H1 (cell line): Measurements from ENCODE around the gene ZC3H6. TPM values are rescaled to one million over a fixed set of nuclear protein-coding genes. Genes with fewer than 3 reads are reported as not detected.

Experiments used
- CTCF ChIA-PET: fragments of 300-600 bp; sonication (Branson Sonifier 250); formaldehyde crosslinking; loops from one replicate; lab custom pipeline; 2021; ENCODE audit not compliant: partially characterized antibody; lab: Charles Lee
- POLR2A ChIA-PET: fragments of 300-600 bp; sonication (Branson Sonifier 250); formaldehyde crosslinking; loops from one replicate; lab custom pipeline; 2021; ENCODE audit warnings: inconsistent platforms; ENCODE audit not compliant: partially characterized antibody; lab: Charles Lee
- DNase-seq, 2 experiments: peaks; one replicate each; pipeline versions ENCODE4 v3.0.0 to v3.0.0-alpha.2; 2010 to 2022; ENCODE audit warnings: low spot score in 2 of 2, low read depth in 1 of 2, mixed read lengths in 1 of 2
- FAIRE-seq: peaks from 2 replicates; lab custom pipeline; 2011; peaks lifted over from hg19 to GRCh38; lab: Jason Lieb, UNC
- H2AFZ ChIP-seq: 2 replicates; pipeline ENCODE4 v1.8.1; 2012; ENCODE audit warnings: low read length, inconsistent platforms
- H2AK5ac ChIP-seq: 2 replicates; pipeline ENCODE4 v1.6.1; 2013; ENCODE audit warnings: low read depth, low read length
- H2BK120ac ChIP-seq: replicated peaks from 2 replicates; pipeline ENCODE3; 2013; ENCODE audit warnings: low read depth, low read length, inconsistent platforms
- H2BK12ac ChIP-seq: 2 replicates; pipeline ENCODE4 v1.6.1; 2013; ENCODE audit warnings: low read depth, low read length
- H2BK15ac ChIP-seq: 2 replicates; pipeline ENCODE4 v1.6.1; 2013; ENCODE audit warnings: low read length
- H2BK20ac ChIP-seq: 2 replicates; pipeline ENCODE4 v1.6.1; 2013; ENCODE audit warnings: low read length
- H2BK5ac ChIP-seq: 2 replicates; pipeline ENCODE4 v1.6.1; 2013; ENCODE audit warnings: low read depth, low read length
- H3K14ac ChIP-seq: 2 replicates; pipeline ENCODE4 v1.6.1; 2013; ENCODE audit warnings: inconsistent platforms; ENCODE audit not compliant: insufficient read length
- H3K18ac ChIP-seq: 2 replicates; pipeline ENCODE4 v1.6.1; 2013; ENCODE audit warnings: low read length; ENCODE audit errors: extremely low read depth
- H3K23ac ChIP-seq: 2 replicates; pipeline ENCODE4 v1.6.1; 2013; ENCODE audit warnings: inconsistent platforms; ENCODE audit not compliant: insufficient read length
- H3K23me2 ChIP-seq: 2 replicates; pipeline ENCODE4 v1.6.1; 2013; ENCODE audit warnings: low read depth, low read length
- H3K27ac ChIP-seq: 2 replicates; pipeline ENCODE4 v1.6.1; 2011; ENCODE audit warnings: low read depth, low read length, inconsistent platforms
- H3K27me3 ChIP-seq, 4 experiments: replicated peaks in 1 of 4; 1 replicate in 1 of 4; 2 replicates in 3 of 4; pipeline versions ENCODE4 v1.6.1 to v1.8.1; 2011 to 2013; ENCODE audit warnings: low read length in 3 of 4, mild to moderate bottlenecking in 3 of 4, inconsistent platforms in 2 of 4, mixed read lengths in 2 of 4, moderate library complexity in 1 of 4; ENCODE audit not compliant: control insufficient read depth in 3 of 4, insufficient read depth in 3 of 4; ENCODE audit errors: extremely low read depth in 1 of 4
- H3K36me3 ChIP-seq, 4 experiments: 2 replicates each; pipeline versions ENCODE4 v1.6.1 to v1.8.1; 2011 to 2013; ENCODE audit warnings: mild to moderate bottlenecking in 4 of 4, low read length in 3 of 4, moderate library complexity in 2 of 4, control low read depth in 1 of 4, inconsistent platforms in 1 of 4; ENCODE audit not compliant: insufficient read depth in 4 of 4, control insufficient read depth in 2 of 4
- H3K4ac ChIP-seq: replicated peaks from 2 replicates; pipeline ENCODE3; 2013; ENCODE audit warnings: low read length, low read depth, mixed read lengths, inconsistent platforms; ENCODE audit not compliant: insufficient read length
- H3K4me1 ChIP-seq, 4 experiments: replicated peaks in 1 of 4; 1 replicate in 1 of 4; 2 replicates in 3 of 4; pipeline versions ENCODE4 v1.6.1 to v1.8.1; 2011 to 2013; ENCODE audit warnings: low read length in 3 of 4, inconsistent platforms in 2 of 4, mixed read lengths in 1 of 4; ENCODE audit not compliant: insufficient read depth in 4 of 4, control insufficient read depth in 3 of 4
- H3K4me2 ChIP-seq, 2 experiments: 2 replicates each; pipeline versions ENCODE4 v1.6.1 to v1.8.1; 2011 to 2013; ENCODE audit warnings: low read depth in 2 of 2, low read length in 2 of 2, control low read depth in 1 of 2, inconsistent platforms in 1 of 2, mild to moderate bottlenecking in 1 of 2; ENCODE audit not compliant: insufficient read depth in 1 of 2
- H3K4me3 ChIP-seq, 4 experiments: fragments of 200-600, 300-600 bp in 1 of 4; sonication (generic), shearing (Covaris generic), sonication (Bioruptor Twin) in 1 of 4; 2 replicates each; pipeline versions ENCODE4 v1.5.1 to v1.8.1; 2011 to 2016; ENCODE audit warnings: low read length in 4 of 4, low read depth in 3 of 4, control low read depth in 2 of 4, inconsistent platforms in 2 of 4, mild to moderate bottlenecking in 2 of 4, mixed read lengths in 1 of 4, moderate library complexity in 1 of 4; ENCODE audit not compliant: insufficient read depth in 2 of 4; ENCODE audit errors: extremely low read depth in 1 of 4
- H3K56ac ChIP-seq: replicated peaks from 2 replicates; pipeline ENCODE3; 2013; ENCODE audit warnings: low read depth, mild to moderate bottlenecking, mixed read lengths, low read length, inconsistent platforms; ENCODE audit not compliant: insufficient read length
- H3K79me1 ChIP-seq: 2 replicates; pipeline ENCODE4 v1.6.1; 2013; ENCODE audit warnings: low read depth, low read length, control low read depth
- H3K79me2 ChIP-seq, 2 experiments: 2 replicates each; pipeline versions ENCODE4 v1.6.1 to v1.8.1; 2012 to 2013; ENCODE audit warnings: low read length in 2 of 2, mild to moderate bottlenecking in 2 of 2, inconsistent platforms in 1 of 2; ENCODE audit not compliant: insufficient read depth in 2 of 2, control insufficient read depth in 1 of 2
- H3K9ac ChIP-seq, 4 experiments: replicated peaks in 1 of 4; 1 replicate in 1 of 4; 2 replicates in 3 of 4; pipeline versions ENCODE4 v1.6.1 to v1.8.1; 2011 to 2013; ENCODE audit warnings: low read depth in 3 of 4, low read length in 3 of 4, control low read depth in 2 of 4, mild to moderate bottlenecking in 2 of 4, moderate library complexity in 2 of 4, inconsistent platforms in 1 of 4; ENCODE audit errors: extremely low read depth in 1 of 4
- H3K9me3 ChIP-seq, 2 experiments: 2 replicates each; pipeline versions ENCODE4 v1.6.1 to v1.8.1; 2012 to 2013; ENCODE audit warnings: mild to moderate bottlenecking in 2 of 2, moderate library complexity in 2 of 2, control low read depth in 1 of 2, inconsistent platforms in 1 of 2, low read depth in 1 of 2, low read length in 1 of 2, mixed read lengths in 1 of 2; ENCODE audit not compliant: insufficient read depth in 2 of 2
- H4K20me1 ChIP-seq, 2 experiments: replicated peaks in 1 of 2; 2 replicates each; pipeline versions ENCODE3 to v1.8.1; 2011 to 2013; ENCODE audit warnings: inconsistent platforms in 2 of 2, low read length in 2 of 2, mild to moderate bottlenecking in 1 of 2; ENCODE audit not compliant: insufficient read depth in 2 of 2, control insufficient read depth in 1 of 2
- H4K5ac ChIP-seq: 2 replicates; pipeline ENCODE4 v1.6.1; 2013; ENCODE audit warnings: low read length, low read depth, mixed read lengths, inconsistent platforms; ENCODE audit not compliant: insufficient read length
- H4K8ac ChIP-seq: 2 replicates; pipeline ENCODE4 v1.8.0; 2013; ENCODE audit warnings: mild to moderate bottlenecking, moderate library complexity, low read length, inconsistent platforms; ENCODE audit not compliant: insufficient read depth; ENCODE audit errors: extremely low read depth
- H4K91ac ChIP-seq: replicated peaks from 2 replicates; pipeline ENCODE3; 2013; ENCODE audit warnings: low read length, mixed read lengths, inconsistent platforms; ENCODE audit not compliant: insufficient read length
- NANOG ChIP-seq: IDR thresholded peaks from 2 replicates; pipeline ENCODE4 v1.6.1; 2011; ENCODE audit warnings: low read length, low read depth, mild to moderate bottlenecking, inconsistent platforms; ENCODE audit not compliant: insufficient read depth, poor library complexity, severe bottlenecking
- YY1 ChIP-seq: IDR thresholded peaks from 2 replicates; pipeline ENCODE4 v1.6.1; 2011; ENCODE audit warnings: low read depth, mild to moderate bottlenecking, low read length
- polyA plus RNA-seq, 7 experiments: library from polyadenylated mRNA; depleted of rRNA in 3 of 7; stranded (reverse) in 5 of 7; unstranded in 2 of 7; fragments of >200 nt in 5 of 7; fragments of 200-250 nt in 2 of 7; gene quantifications; 1 replicate in 5 of 7; 2 replicates in 1 of 7; 4 replicates in 1 of 7; pipeline versions ENCODE4 v1.2.1 to v1.2.3, GENCODE V29; 2011 to 2013; ENCODE audit warnings: missing spikeins in 2 of 7, mixed read lengths in 2 of 7
- total RNA-seq: library from RNA; stranded (reverse); fragmentation: NEBNext Ultra II Directional; extraction: Animal tissue kit (Norgen Biotek cat#: 25700); gene quantifications from 2 replicates; pipeline ENCODE4 v1.2.1, GENCODE V29; 2021
- TF ChIP-seq, protein P1 (sequence below), 3 experiments: IDR thresholded peaks; 1 replicate in 2 of 3; 2 replicates in 1 of 3; pipeline versions ENCODE4 v1.5.1 to v1.6.1; 2011; ENCODE audit warnings: low read length in 3 of 3, mild to moderate bottlenecking in 3 of 3, inconsistent platforms in 2 of 3, low read depth in 1 of 3, moderate library complexity in 1 of 3; ENCODE audit not compliant: insufficient read depth in 1 of 3; ENCODE audit errors: control extremely low read depth in 1 of 3

ZC3H6 gene
- total and polyA plus RNA-seq, 2 of the 8 experiments (the other 6 are each of a cell fraction or from before 2014, with no cell fraction given), result 1.4 to 6.9 TPM

DNA sequence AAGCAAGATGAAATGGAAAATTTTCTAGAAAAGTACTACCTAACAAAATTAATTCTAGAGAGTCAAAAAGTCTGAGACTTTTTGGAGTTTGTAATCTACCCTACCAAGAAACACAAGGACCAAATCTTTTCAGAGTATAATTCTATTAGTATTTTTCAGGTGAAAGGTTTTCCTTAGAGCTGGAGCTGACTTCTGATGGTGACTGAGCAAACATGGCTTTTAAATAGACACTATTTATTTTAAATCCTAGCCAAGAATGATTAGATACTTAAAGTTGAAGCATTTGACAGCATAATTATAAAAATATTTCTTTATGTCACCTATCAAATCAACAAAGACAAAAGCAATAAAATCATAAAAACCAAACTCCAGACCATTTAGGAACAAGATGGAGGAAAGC lies 26.6 kb downstream of the ZC3H6 start:
- H2BK5ac ChIP-seq, result no peak overlapping the region
- TF ChIP-seq, protein P1, sequence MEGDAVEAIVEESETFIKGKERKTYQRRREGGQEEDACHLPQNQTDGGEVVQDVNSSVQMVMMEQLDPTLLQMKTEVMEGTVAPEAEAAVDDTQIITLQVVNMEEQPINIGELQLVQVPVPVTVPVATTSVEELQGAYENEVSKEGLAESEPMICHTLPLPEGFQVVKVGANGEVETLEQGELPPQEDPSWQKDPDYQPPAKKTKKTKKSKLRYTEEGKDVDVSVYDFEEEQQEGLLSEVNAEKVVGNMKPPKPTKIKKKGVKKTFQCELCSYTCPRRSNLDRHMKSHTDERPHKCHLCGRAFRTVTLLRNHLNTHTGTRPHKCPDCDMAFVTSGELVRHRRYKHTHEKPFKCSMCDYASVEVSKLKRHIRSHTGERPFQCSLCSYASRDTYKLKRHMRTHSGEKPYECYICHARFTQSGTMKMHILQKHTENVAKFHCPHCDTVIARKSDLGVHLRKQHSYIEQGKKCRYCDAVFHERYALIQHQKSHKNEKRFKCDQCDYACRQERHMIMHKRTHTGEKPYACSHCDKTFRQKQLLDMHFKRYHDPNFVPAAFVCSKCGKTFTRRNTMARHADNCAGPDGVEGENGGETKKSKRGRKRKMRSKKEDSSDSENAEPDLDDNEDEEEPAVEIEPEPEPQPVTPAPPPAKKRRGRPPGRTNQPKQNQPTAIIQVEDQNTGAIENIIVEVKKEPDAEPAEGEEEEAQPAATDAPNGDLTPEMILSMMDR (IDR thresholded peaks at IDR 0.05; ENCODE audit: control extremely low read depth in 1 of 3, insufficient read depth in 1 of 3, low read depth in 1 of 3, low read length in 3 of 3), result no peak
- no peak for TF ChIP-seq NANOG
- no peak for TF ChIP-seq YY1
- TF ChIP-seq, all 59 proteins: peak for 0
- no peak overlapping the region for H4K5ac ChIP-seq
- H2AK5ac ChIP-seq, result no peak overlapping the region
- no peak overlapping the region for H3K9ac ChIP-seq
- no peak overlapping the region for H4K91ac ChIP-seq
- H3K36me3 ChIP-seq, result no peaks in the 10 kb centered on the region
- H3K27ac ChIP-seq, result no peak overlapping the region
- H3K9me3 ChIP-seq, result no peaks in the 10 kb centered on the region
- H3K4ac ChIP-seq, result no peak overlapping the region
- H3K79me2 ChIP-seq, result no peaks in the 10 kb centered on the region
- no peaks in the 10 kb centered on the region for H4K20me1 ChIP-seq
- no peak for FAIRE-seq
- DNase-seq, result no peak
- H3K18ac ChIP-seq, result no peak overlapping the region
- no peak overlapping the region for H4K8ac ChIP-seq
- H3K4me3 ChIP-seq, result no peak overlapping the region
- H3K4me2 ChIP-seq, result no peak overlapping the region
- no peaks in the 10 kb centered on the region for H3K4me1 ChIP-seq
- CTCF ChIA-PET, result no interaction called here
- no peak overlapping the region for H2BK15ac ChIP-seq
- H2BK12ac ChIP-seq, result no peak overlapping the region
- no peak overlapping the region for H2BK20ac ChIP-seq
- H3K14ac ChIP-seq, result no peak overlapping the region
- no peak overlapping the region for H2AFZ ChIP-seq
- no peaks in the 10 kb centered on the region for H3K79me1 ChIP-seq
- H3K23ac ChIP-seq, result no peak overlapping the region
- H3K27me3 ChIP-seq, result no peaks in the 10 kb centered on the region
- POLR2A ChIA-PET, result no interaction called here
- no peaks in the 10 kb centered on the region for H3K23me2 ChIP-seq
- no peak overlapping the region for H2BK120ac ChIP-seq
- no peak overlapping the region for H3K56ac ChIP-seq
